ENCODE results near the gene MAPKBP1. TPM values are rescaled to one million over a fixed set of nuclear protein-coding genes. Genes with fewer than 3 reads are reported as not detected.

The MAPKBP1 gene
- total RNA-seq, 4 donors from 2014 or later: 22.1 to 54.6 (median 36.6) TPM

DNA sequence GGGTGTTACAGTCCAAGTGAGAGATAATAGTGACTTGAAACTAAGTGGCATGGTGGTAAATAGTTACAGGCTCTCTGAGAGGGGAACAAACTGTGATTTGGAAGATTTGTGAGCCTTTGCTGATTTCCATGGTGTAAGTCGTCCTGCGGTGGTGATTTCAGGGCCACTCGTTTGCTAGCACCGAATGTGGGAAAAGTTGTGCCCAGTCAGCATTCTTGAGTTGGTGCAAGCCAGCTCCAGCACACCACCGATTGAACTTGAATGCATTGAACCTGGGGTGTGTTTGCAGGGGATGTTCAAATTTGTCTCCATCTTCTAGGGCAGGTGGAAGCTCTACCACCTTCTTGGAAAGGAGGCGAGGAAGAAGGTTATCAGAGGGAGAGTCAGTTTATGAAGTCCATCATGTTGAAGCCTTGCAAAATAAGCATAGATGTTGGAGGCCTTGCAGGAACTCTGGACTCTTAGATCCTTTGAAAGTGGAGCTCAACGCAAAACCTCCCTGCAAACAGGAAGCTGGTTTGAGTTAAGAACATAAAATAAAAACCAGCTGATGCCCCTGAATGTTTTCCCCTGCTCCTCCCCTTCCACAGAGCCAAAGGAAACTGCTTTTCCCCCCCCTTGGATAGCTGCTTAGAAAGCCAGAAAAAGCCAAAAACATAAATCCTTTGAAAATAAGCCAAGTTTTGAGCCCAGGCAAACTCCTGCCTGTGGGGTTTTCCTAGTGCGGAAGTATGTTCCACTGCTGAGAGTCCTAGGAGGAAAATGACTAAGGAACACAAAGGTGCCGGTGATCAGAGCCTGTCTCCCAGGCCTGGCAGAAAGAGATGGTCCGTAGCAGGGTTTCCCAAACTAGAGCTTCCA lies 21.9 kb downstream of the MAPKBP1 start:
- H3K36me3 ChIP-seq: peaks cover 0 to 21% (median 0%) of the 10 kb centered on the region in 3 donors
- H3K4me1 ChIP-seq: peaks cover 0 to 61% (median 21%) of the 10 kb centered on the region in 4 donors
- peak overlapping the region; percentile 1 to 78 (median 46) for H3K27ac ChIP-seq
- no peaks in the 10 kb centered on the region for H3K9me3 ChIP-seq
- no peak for DNase-seq (ENCODE audit: low spot score in 2 of 2)
- no peak overlapping the region for H3K4me3 ChIP-seq
- 37 to 47% methylated on average over 10 of the region's 10 CpGs for WGBS, 2 donors
- TF ChIP-seq POLR2A (IDR thresholded peaks at IDR 0.05): no peak
- no peak for TF ChIP-seq EP300 (IDR thresholded peaks at IDR 0.05)
- H3K27me3 ChIP-seq: no peaks in the 10 kb centered on the region

DNA sequence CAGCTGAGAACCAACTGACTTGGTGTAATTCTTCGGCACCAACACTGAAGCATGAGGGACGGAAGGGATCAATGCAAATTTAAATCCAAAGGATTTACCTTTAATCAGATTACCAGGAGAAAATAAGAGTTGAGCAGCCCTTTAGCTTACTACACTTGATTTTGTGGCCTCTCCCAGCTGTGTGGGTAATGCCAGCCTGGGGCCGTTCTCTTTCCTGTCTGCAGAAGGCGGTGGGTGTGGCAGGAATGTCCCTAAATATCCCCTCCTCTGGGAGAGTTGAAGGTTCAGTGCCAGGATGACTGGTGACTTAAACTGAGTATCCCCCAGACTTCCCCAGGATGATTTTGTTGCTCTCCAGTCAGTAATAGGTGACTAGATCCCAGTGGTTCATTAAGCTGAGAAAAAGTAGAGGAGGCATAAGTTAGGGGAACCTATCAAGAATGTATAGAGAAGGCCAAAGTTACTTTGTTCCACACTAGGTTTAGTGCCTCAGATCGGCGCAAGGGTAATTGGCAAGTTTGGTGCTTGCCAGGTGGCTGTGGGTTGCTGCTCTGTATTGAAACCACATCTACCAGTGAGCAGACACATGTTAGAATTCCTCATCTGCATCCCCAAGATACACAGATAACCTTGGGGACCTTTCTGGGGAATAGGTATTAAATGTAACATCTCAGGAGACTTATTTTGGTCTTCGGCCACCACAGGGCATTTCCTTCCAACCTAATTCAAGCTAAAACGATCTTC lies 23.1 kb downstream of the MAPKBP1 start:
- Histone ChIP-seq H3K36me3 (peaks cover 0 to 28% (median 0%) of the 10 kb centered on the region in 3 donors), H3K9me3 (no peaks in the 10 kb centered on the region), H3K4me3 (no peak overlapping the region), H3K27me3 (no peaks in the 10 kb centered on the region), H3K4me1 (peaks cover 0 to 50% (median 21%) of the 10 kb centered on the region in 4 donors), H3K27ac (peak overlapping the region in 2 of 4 donors; percentile 58 to 78)
- TF ChIP-seq, protein P1, sequence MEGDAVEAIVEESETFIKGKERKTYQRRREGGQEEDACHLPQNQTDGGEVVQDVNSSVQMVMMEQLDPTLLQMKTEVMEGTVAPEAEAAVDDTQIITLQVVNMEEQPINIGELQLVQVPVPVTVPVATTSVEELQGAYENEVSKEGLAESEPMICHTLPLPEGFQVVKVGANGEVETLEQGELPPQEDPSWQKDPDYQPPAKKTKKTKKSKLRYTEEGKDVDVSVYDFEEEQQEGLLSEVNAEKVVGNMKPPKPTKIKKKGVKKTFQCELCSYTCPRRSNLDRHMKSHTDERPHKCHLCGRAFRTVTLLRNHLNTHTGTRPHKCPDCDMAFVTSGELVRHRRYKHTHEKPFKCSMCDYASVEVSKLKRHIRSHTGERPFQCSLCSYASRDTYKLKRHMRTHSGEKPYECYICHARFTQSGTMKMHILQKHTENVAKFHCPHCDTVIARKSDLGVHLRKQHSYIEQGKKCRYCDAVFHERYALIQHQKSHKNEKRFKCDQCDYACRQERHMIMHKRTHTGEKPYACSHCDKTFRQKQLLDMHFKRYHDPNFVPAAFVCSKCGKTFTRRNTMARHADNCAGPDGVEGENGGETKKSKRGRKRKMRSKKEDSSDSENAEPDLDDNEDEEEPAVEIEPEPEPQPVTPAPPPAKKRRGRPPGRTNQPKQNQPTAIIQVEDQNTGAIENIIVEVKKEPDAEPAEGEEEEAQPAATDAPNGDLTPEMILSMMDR (IDR thresholded peaks at IDR 0.05): no peak
- no peak for TF ChIP-seq POLR2A (IDR thresholded peaks at IDR 0.05)
- TF ChIP-seq EP300 (IDR thresholded peaks at IDR 0.05): no peak
- DNase-seq (ENCODE audit: low spot score in 2 of 2): no peak
- 76 to 78% methylated on average over 8 of the region's 8 CpGs for WGBS, 2 donors

DNA sequence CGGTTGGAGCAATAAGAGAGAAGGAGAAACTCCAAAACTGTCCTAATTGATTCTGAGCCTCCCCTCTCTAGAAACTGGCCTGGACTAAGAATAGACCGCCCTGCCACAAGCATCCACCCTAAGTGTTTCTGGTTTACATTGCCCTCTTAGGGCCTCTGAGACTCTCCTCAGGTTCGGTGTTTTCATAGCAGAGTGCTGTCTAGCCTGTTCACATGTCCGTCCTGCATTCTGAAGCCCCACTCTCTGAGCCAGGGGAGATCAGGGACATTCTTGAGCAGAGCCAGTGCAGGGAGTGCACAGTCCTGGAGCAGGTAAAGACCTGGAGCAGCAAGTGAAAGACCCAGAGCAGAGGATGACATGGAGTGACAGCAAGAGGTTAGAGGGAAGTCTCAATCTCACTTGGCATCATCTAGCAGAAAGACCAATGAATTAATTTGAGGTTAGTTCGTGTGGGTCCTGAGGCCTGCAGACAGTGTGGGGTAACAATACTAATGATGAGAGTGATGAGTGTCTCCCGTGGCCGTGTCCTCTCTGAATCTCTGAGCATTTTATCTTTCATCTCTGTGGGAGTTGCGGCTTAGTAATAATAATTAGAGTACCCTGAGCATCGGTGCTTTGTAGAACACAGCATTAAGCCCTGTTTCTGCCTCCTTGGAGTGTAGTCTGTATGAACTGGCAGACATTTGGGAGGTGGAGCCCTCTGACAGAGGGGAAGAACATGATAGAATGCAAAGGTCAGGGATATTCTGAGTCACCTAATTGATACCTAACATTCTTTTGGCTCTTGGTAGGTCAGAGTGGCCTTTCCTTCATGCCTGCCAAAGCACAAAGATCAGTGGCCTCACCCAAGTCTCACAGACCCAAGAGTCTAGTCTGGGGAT lies 24.6 kb downstream of the MAPKBP1 start:
- H3K27ac ChIP-seq: peak overlapping the region in 2 of 4 donors; percentile 38 to 55
- no peak overlapping the region for H3K4me3 ChIP-seq
- peaks cover 0 to 28% (median 0%) of the 10 kb centered on the region in 3 donors for H3K36me3 ChIP-seq
- 82% methylated on average over 9 of the region's 9 CpGs for WGBS, 2 donors
- no peaks in the 10 kb centered on the region for H3K9me3 ChIP-seq
- peaks cover 0 to 43% (median 21%) of the 10 kb centered on the region in 4 donors for H3K4me1 ChIP-seq
- TF ChIP-seq POLR2A (IDR thresholded peaks at IDR 0.05) (no peak), EP300 (IDR thresholded peaks at IDR 0.05) (no peak)
- TF ChIP-seq, protein P1 (IDR thresholded peaks at IDR 0.05): no peak
- H3K27me3 ChIP-seq: no peaks in the 10 kb centered on the region
- DNase-seq (ENCODE audit: low spot score in 2 of 2): no peak

DNA sequence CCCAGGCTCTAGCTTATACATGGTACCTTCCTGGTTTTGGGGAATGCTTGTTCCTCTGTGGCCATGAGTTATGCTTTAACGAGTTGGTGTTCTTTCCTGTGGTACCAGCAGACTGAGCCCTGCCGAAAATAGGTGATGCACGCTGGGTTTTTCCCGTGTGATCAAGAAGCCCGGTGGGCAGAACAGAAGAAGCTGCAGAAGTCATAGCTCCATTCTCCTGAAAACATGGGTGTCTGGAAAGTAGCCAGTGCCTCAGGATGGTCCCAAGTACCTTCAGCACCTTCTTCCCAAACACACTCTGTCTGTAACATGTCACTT lies 25.2 kb downstream of the MAPKBP1 start:
- TF ChIP-seq EP300 (IDR thresholded peaks at IDR 0.05) (no peak), POLR2A (IDR thresholded peaks at IDR 0.05) (no peak)
- TF ChIP-seq, protein P1 (IDR thresholded peaks at IDR 0.05): no peak
- H3K27me3 ChIP-seq: no peaks in the 10 kb centered on the region
- H3K9me3 ChIP-seq: no peaks in the 10 kb centered on the region
- no peak overlapping the region for H3K4me3 ChIP-seq
- DNase-seq (ENCODE audit: low spot score in 2 of 2): no peak
- H3K4me1 ChIP-seq: peaks cover 0 to 48% (median 21%) of the 10 kb centered on the region in 4 donors
- H3K36me3 ChIP-seq: peaks cover 0 to 28% (median 0%) of the 10 kb centered on the region in 3 donors
- H3K27ac ChIP-seq: peak overlapping the region in 1 of 4 donors; percentile 55
- 88 to 93% methylated on average over 5 of the region's 5 CpGs for WGBS, 2 donors

DNA sequence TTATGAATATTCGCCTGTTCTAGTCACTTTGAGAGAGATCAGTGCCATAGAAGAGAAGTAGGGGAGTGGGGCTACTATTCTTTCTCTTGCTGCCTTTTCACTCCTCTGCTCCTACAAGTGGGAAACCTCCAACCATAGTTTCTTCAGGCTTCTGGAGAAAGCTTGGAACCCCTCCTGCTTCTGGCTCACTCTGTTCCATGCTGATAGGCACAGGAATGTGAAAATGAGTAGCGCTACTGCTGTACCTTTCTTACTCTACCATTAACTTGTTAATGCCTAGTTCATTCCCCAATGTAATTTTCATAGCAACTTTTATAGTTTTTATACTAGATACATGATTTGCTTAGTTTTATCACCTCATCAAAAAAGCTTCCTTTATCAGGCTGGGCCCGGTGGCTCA lies 26.9 kb downstream of the MAPKBP1 start:
- Histone ChIP-seq H3K27me3 (no peaks in the 10 kb centered on the region), H3K4me1 (peaks cover 0 to 45% (median 10%) of the 10 kb centered on the region in 4 donors), H3K4me3 (no peak overlapping the region), H3K27ac (peak overlapping the region in 1 of 4 donors; percentile 29), H3K36me3 (peaks cover 0 to 37% (median 0%) of the 10 kb centered on the region in 3 donors), H3K9me3 (no peaks in the 10 kb centered on the region)
- TF ChIP-seq POLR2A (IDR thresholded peaks at IDR 0.05) (no peak), EP300 (IDR thresholded peaks at IDR 0.05) (no peak)
- TF ChIP-seq, protein P1 (IDR thresholded peaks at IDR 0.05): no peak
- no peak for DNase-seq (ENCODE audit: low spot score in 2 of 2)
- WGBS, 2 donors: 88 to 96% methylated on average over 3 of the region's 3 CpGs
